GM21619 (cell line): ENCODE data around the gene RAB6A.

Source experiments
- ATAC-seq: cut with Tn5 transposase; IDR thresholded peaks from one replicate; pipeline ENCODE4 v1.9.1; 2021; ENCODE audit not compliant: unreplicated experiment

RAB6A gene

DNA sequence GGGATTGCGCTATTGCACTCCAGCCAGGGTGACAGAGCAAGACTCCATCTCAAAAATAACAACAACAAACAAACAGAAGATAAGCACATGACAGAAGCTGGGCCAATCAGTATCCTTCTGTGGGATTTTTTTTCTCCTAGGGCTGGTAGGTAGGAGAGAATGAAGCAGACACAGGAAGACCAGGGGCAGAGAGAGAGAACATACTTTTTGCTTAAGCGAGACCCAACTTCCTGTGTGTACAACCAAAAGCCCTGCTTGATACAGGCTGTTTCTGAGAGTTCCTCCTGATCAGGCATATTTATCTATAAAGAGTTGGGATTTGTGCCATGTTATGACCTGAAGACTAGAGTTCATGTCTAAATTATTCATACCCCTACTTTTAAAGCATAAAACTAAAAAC, 126.9 kb downstream of the RAB6A start:
- ATAC-seq: no peak

DNA sequence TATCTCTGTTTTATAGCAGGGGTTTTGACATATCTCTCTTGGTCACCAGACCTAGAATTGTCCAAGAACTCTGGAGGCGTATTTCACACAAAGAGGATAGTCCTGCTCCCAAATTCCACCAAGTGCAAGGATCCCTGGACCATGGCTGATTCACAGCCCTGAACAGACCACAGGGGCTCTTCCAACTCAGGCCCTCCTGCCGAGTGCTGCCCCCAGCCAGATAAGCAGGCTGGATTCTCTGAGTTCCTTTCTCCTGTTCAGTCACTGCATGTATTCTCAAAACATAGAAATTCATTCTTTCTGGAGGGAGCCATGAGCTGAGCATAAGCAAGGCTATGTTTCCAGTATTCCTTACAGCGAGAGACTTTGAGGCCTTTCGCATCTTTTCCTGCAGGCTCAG, 127.9 kb downstream of the RAB6A start:
- ATAC-seq: no peak

DNA sequence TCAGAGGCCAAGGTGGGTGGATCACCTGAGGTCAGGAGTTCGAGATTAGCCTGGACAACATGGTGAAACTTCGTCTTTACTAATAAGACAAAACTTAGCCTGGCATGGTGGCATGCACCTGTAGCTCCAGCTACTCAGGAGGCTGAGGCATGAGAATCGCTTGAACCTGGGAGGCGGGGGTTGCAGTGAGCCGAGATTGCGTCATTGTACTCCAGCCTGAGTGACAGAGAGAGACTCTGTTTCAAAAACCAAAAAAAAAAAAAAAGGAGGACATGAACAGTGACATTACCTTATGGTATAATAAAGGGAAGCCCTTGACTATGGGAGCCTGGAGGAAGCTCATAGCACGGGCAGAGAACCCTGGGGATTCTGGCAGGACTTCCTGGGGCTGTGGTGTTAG, 131.0 kb downstream of the RAB6A start:
- no peak for ATAC-seq

DNA sequence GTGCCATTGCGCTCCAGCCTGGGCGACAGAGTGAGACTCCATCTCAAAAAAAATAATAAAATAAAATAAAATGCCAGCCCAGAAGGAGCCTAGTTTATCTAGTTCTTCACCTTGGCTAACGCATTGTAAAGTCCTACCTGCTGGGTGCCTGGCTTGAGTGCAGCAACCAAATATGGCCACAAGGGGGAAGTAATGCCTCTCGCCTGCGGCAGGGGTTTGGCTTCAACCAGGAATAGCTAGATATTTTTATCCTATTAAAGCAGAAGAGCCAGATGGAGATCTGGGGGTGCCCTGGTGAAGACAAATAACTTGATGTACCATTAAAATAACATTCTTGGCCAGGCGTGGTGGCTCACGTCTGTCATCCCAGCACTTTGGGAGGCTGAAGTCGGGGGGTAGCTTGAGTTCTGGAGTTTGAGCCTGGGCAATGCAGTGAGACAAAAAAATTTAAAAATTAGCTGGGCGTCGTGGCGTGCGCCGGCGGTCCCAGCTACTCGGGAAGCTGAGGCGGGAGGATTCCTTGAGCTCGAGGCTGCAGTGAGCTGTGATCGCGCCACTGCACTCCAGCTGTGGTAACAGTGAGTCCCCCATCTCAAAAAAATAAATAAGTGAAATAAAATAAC, 135.1 kb downstream of the RAB6A start:
- ATAC-seq: no peak
